HepG2 (cell line): ENCODE measurements around the gene SLIT1. TPM values are rescaled to one million over a fixed set of nuclear protein-coding genes. Genes with fewer than 3 reads are reported as not detected.

Experiments used
- ATAC-seq: fragments of 200-7000 bp; cut with Tn5 transposase; 3 replicates; pipeline ENCODE4 v1.9.1; 2020; ENCODE audit warnings: mild to moderate bottlenecking, moderate library complexity
- BruUV-seq: library from RNA; stranded (reverse); fragments of 400-500 nt; replicated peaks from 2 replicates; lab custom pipeline; 2021; lab: Mats Ljungman, UMichigan
- CTCF ChIA-PET: fragments of 300-600 bp; formaldehyde crosslinking; extraction: SDS; loops from one replicate; lab custom pipeline; 2021; ENCODE audit warnings: low total read pairs, inconsistent platforms, low intra/inter-chr PET ratio; lab: Yijun Ruan, JAX
- POLR2A ChIA-PET: fragments of 350-600 bp; sonication (Branson Sonifier 250); formaldehyde crosslinking; loops from one replicate; lab custom pipeline; 2020; ENCODE audit warnings: antibody characterized with exemption, inconsistent platforms; lab: Yijun Ruan, JAX
- DNase-seq: peaks from one replicate; pipeline ENCODE4 v3.0.0-alpha.2; 2015; ENCODE audit warnings: low spot score
- FAIRE-seq: peaks from 3 replicates; lab custom pipeline; 2011; peaks lifted over from hg19 to GRCh38; lab: Jason Lieb, UNC
- H2AFZ ChIP-seq: one replicate; pipeline ENCODE4 v1.6.1; 2011; ENCODE audit warnings: low read length, inconsistent platforms
- H3K27ac ChIP-seq: fragments of 300-600 bp; 3 replicates; pipeline ENCODE4 v1.8.0; 2011; ENCODE audit warnings: mixed run types, mild to moderate bottlenecking, mixed read lengths, low read length, inconsistent platforms; ENCODE audit not compliant: insufficient read depth; ENCODE audit errors: extremely low read length
- H3K27me3 ChIP-seq, 2 experiments: fragments of 200-600 bp in 1 of 2; 2 replicates in 1 of 2; 3 replicates in 1 of 2; pipeline versions ENCODE4 v1.6.0 to v1.8.0; 2011; ENCODE audit warnings: low read length in 2 of 2, mild to moderate bottlenecking in 2 of 2, moderate library complexity in 2 of 2, inconsistent platforms in 1 of 2; ENCODE audit not compliant: insufficient read depth in 2 of 2, control insufficient read depth in 1 of 2
- H3K36me3 ChIP-seq, 2 experiments: fragments of 200-600 bp in 1 of 2; replicated peaks in 1 of 2; 2 replicates in 1 of 2; 3 replicates in 1 of 2; pipeline versions ENCODE4 v1.5.1 to v1.8.0; 2011; ENCODE audit warnings: low read length in 2 of 2, inconsistent platforms in 1 of 2; ENCODE audit not compliant: insufficient read depth in 2 of 2, control insufficient read depth in 1 of 2
- H3K4me1 ChIP-seq: 2 replicates; pipeline ENCODE4 v1.5.1; 2012; ENCODE audit warnings: low read length, inconsistent platforms; ENCODE audit not compliant: insufficient read depth
- H3K4me2 ChIP-seq: 2 replicates; pipeline ENCODE4 v1.6.0; 2011; ENCODE audit warnings: low read depth, low read length, inconsistent platforms
- H3K4me3 ChIP-seq, 3 experiments: fragments of 200-600 bp in 1 of 3; sonication (generic), shearing (Covaris generic) in 1 of 3; replicated peaks in 1 of 3; 2 replicates each; pipeline ENCODE4 v1.5.1; 2011 to 2016; ENCODE audit warnings: low read length in 3 of 3, inconsistent platforms in 2 of 3, low read depth in 2 of 3, mild to moderate bottlenecking in 2 of 3, control low read depth in 1 of 3, mixed read lengths in 1 of 3; ENCODE audit not compliant: insufficient read depth in 1 of 3
- H3K79me2 ChIP-seq: one replicate; pipeline ENCODE4 v1.6.1; 2011; ENCODE audit warnings: low read length, inconsistent platforms; ENCODE audit not compliant: insufficient read depth
- H3K9ac ChIP-seq: 2 replicates; pipeline ENCODE4 v1.6.0; 2011; ENCODE audit warnings: mild to moderate bottlenecking, low read depth, low read length, inconsistent platforms; ENCODE audit not compliant: insufficient read depth
- H3K9me3 ChIP-seq: 2 replicates; pipeline ENCODE4 v1.5.1; 2012; ENCODE audit warnings: mild to moderate bottlenecking, low read length
- H4K20me1 ChIP-seq: 2 replicates; pipeline ENCODE4 v1.6.0; 2011; ENCODE audit warnings: inconsistent platforms, mild to moderate bottlenecking, low read length, moderate library complexity; ENCODE audit not compliant: insufficient read depth
- DRAP1 ChIP-seq: IDR thresholded peaks from 2 replicates; pipeline ENCODE4 v1.6.1; 2016; ENCODE audit warnings: missing genetic modification reagents, missing compliant biosample characterization
- HIC2 ChIP-seq: sonication (generic); formaldehyde crosslinking; IDR thresholded peaks from 2 replicates; pipeline ENCODE4 v1.9.0; 2022; ENCODE audit warnings: low read depth, missing genetic modification reagents
- ISX ChIP-seq: sonication (generic); formaldehyde crosslinking; conservative IDR thresholded peaks from 2 replicates; pipeline ENCODE4 v1.5.0; 2020; ENCODE audit warnings: missing genetic modification reagents
- MBNL3 ChIP-seq: fragments of 250-450 bp; sonication (Bioruptor Pico); conservative IDR thresholded peaks from 2 replicates; pipeline ENCODE4 v1.8.0; 2022; ENCODE audit warnings: mild to moderate bottlenecking, inconsistent platforms
- MXI1 ChIP-seq: IDR thresholded peaks from 3 replicates; pipeline ENCODE4 v1.6.1; 2012; ENCODE audit warnings: low read depth, low read length, inconsistent platforms, borderline replicate concordance
- MYNN ChIP-seq: sonication (generic); formaldehyde crosslinking; IDR thresholded peaks from 2 replicates; pipeline ENCODE4 v1.4.0; 2020; ENCODE audit warnings: mild to moderate bottlenecking, low read depth, missing genetic modification reagents
- NR3C1 ChIP-seq: sonication (generic); formaldehyde crosslinking; IDR thresholded peaks from 2 replicates; pipeline ENCODE4 v1.4.0; 2020; ENCODE audit warnings: missing genetic modification reagents
- RBM22 ChIP-seq: fragments of 200-400 bp; formaldehyde crosslinking; optimal IDR thresholded peaks from 2 replicates; pipeline ENCODE3; 2017; ENCODE audit warnings: mild to moderate bottlenecking, low read length, moderate library complexity
- RNF2 ChIP-seq: fragments of 450-650 bp; conservative IDR thresholded peaks from 2 replicates; pipeline ENCODE4 v1.6.1; 2016; ENCODE audit warnings: low read depth
- RNF219 ChIP-seq: sonication (generic); formaldehyde crosslinking; IDR thresholded peaks from 2 replicates; pipeline ENCODE4 v1.5.0; 2020; ENCODE audit warnings: mild to moderate bottlenecking, missing genetic modification reagents
- TARDBP ChIP-seq: sonication (generic); formaldehyde crosslinking; IDR thresholded peaks from 2 replicates; pipeline ENCODE4 v1.8.0; 2022; ENCODE audit warnings: mild to moderate bottlenecking, missing genetic modification reagents
- ZNF230 ChIP-seq: sonication (generic); formaldehyde crosslinking; IDR thresholded peaks from 2 replicates; pipeline ENCODE4 v1.4.0; 2020; ENCODE audit warnings: mild to moderate bottlenecking, missing genetic modification reagents
- ZNF431 ChIP-seq: sonication (generic); formaldehyde crosslinking; IDR thresholded peaks from 2 replicates; pipeline ENCODE4 v1.9.0; 2022; ENCODE audit warnings: missing genetic modification reagents, low read depth, mild to moderate bottlenecking, borderline replicate concordance
- WGBS: methylation state at CpG from one replicate; pipeline ENCODE4 v1.1.6; 2017; ENCODE audit warnings: low lambda C conversion rate; 5-methylcytosine and 5-hydroxymethylcytosine counted together
- in situ Hi-C: cut with HindIII; loops from 2 replicates; pipeline ENCODE4 v1.10.0; 2017; ENCODE audit warnings: low pct_unique_long_range_greater_than_20kb; ENCODE audit not compliant: extremely low pct_ligation_motif_present
- intact Hi-C: fragments of 100-400 bp; cut with micrococcal nuclease; formaldehyde crosslinking; loops from one replicate; pipeline ENCODE4 v1.10.0; 2022; ENCODE audit not compliant: unreplicated experiment
- polyA plus RNA-seq, 8 experiments: library from polyadenylated mRNA; depleted of rRNA in 3 of 8; stranded (reverse) in 7 of 8; unstranded in 1 of 8; fragments of >200 nt; fragmentation: Illumina TruSeq in 4 of 8; extraction: Trizol in 4 of 8; gene quantifications; 2 replicates each; pipeline versions ENCODE4 v1.2.1 to v1.2.3, GENCODE V29; 2011 to 2016; ENCODE audit warnings: low read depth in 4 of 8, missing spikeins in 1 of 8, mixed read lengths in 1 of 8; ENCODE audit not compliant: insufficient read depth in 1 of 8
- total RNA-seq, 5 experiments: library from RNA; depleted of rRNA; stranded (reverse); fragments of >200 nt; fragmentation: Illumina TruSeq; extraction: Trizol; gene quantifications; 2 replicates each; pipeline ENCODE4 v1.2.3, GENCODE V29; 2016; ENCODE audit warnings: low read depth in 1 of 5

Gene SLIT1
- total and polyA plus RNA-seq, 2 of the 13 experiments (the other 11 are each of a cell fraction or from before 2014, with no cell fraction given): 0.09 to 0.33 TPM

- no peak for DNase-seq
- H3K4me2 ChIP-seq: no peak overlapping the region
- ATAC-seq: no peak
- H3K9me3 ChIP-seq: no peaks in the 10 kb centered on the region
- no peak overlapping the region for H3K9ac ChIP-seq
- H4K20me1 ChIP-seq: no peaks in the 10 kb centered on the region
- intact Hi-C loops: loop anchor here (5.0 kb wide), 1 partner anchor 203 kb away; the partner anchor contains the start of gene LCOR
- no peak overlapping the region for H2AFZ ChIP-seq
- H3K27me3 ChIP-seq: peaks cover 3 to 31% of the 10 kb centered on the region in 2 experiments; a peak in 3 of 5 replicates
- no peaks in the 10 kb centered on the region for H3K79me2 ChIP-seq
- 44% methylated on average over 18 of the region's 18 CpGs for WGBS
- in situ Hi-C loops: no loop called here
- H3K4me1 ChIP-seq: peaks cover 29% of the 10 kb centered on the region
- ChIA-PET CTCF (no interaction called here), POLR2A (no interaction called here)
- BruUV-seq: no TSS peak
- no peak for TF ChIP-seq MXI1
- TF ChIP-seq RBM22: no peak
- no peak for TF ChIP-seq ZNF230 (CRISPR knock-in tag)
- no peak for TF ChIP-seq NR3C1 (CRISPR knock-in tag)
- TF ChIP-seq MBNL3 (CRISPR knock-in tag): no peak
- TF ChIP-seq TARDBP (CRISPR knock-in tag): no peak
- TF ChIP-seq MYNN (CRISPR knock-in tag): no peak
- TF ChIP-seq ISX (CRISPR knock-in tag): no peak
- TF ChIP-seq RNF2: no peak
- TF ChIP-seq ZNF431: no peak
- TF ChIP-seq HIC2: no peak
- no peak for TF ChIP-seq DRAP1 (CRISPR knock-in tag)
- TF ChIP-seq RNF219 (CRISPR knock-in tag): no peak
- no peak for FAIRE-seq
- H3K4me3 ChIP-seq: no peak overlapping the region
- no peak overlapping the region for H3K27ac ChIP-seq
- H3K36me3 ChIP-seq: no peaks in the 10 kb centered on the region
Observed at GRCh38 chr10:97034958-97035769, 150.6 kb downstream of the SLIT1 start.
